ENCODE data around the gene BOC.

DNA sequence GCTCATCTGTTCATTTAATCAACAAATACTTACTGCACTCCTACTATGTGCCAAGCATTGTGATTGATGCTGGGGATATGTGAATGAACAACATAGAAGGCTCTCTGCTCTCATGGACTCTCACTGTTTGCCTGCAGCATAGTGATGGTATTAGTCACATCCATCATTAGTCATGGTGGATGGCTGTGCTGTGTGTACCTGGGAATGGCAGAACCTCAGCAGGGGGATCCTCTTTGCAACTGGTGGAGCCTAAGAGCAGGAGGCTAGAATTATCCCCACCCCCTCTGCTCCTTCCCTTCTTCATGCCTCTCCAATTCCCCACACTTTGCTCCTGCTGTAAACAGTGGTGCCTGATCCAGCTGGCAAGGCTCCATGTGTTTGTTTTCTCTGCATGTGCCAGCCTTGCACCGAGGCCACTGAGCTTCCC, 20.5 kb downstream of the BOC start:
- TF ChIP-seq, protein P1, sequence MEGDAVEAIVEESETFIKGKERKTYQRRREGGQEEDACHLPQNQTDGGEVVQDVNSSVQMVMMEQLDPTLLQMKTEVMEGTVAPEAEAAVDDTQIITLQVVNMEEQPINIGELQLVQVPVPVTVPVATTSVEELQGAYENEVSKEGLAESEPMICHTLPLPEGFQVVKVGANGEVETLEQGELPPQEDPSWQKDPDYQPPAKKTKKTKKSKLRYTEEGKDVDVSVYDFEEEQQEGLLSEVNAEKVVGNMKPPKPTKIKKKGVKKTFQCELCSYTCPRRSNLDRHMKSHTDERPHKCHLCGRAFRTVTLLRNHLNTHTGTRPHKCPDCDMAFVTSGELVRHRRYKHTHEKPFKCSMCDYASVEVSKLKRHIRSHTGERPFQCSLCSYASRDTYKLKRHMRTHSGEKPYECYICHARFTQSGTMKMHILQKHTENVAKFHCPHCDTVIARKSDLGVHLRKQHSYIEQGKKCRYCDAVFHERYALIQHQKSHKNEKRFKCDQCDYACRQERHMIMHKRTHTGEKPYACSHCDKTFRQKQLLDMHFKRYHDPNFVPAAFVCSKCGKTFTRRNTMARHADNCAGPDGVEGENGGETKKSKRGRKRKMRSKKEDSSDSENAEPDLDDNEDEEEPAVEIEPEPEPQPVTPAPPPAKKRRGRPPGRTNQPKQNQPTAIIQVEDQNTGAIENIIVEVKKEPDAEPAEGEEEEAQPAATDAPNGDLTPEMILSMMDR (conservative IDR thresholded peaks at IDR 0.05; ENCODE audit: low read depth, low read length), result no peak
- TF ChIP-seq EZH2 (IDR thresholded peaks at IDR 0.05; ENCODE audit: borderline replicate concordance, low read depth, low read length, poor library complexity, severe bottlenecking), result no peak
